GM23338 (cell line): ENCODE measurements around the gene HACE1. TPM values are rescaled to one million over a fixed set of nuclear protein-coding genes. Genes with fewer than 3 reads are reported as not detected.

Experiments used
- ATAC-seq: fragments of 200-7000 bp; cut with Tn5 transposase; 3 replicates; pipeline ENCODE4 v1.9.1; 2020
- DNase-seq: peaks from one replicate; pipeline ENCODE4 v3.0.0-alpha.2; 2015; ENCODE audit warnings: low spot score
- H2AFZ ChIP-seq: fragments of 200-600 bp; sonication (generic); 2 replicates; pipeline ENCODE4 v1.8.0; 2016; ENCODE audit warnings: antibody characterized with exemption, mild to moderate bottlenecking, moderate library complexity
- H3F3A ChIP-seq: fragments of 200-600 bp; sonication (generic); replicated peaks from 2 replicates; pipeline ENCODE4 v1.8.0; 2017; ENCODE audit warnings: antibody characterized with exemption, mixed run types, low read depth
- H3K27ac ChIP-seq: fragments of 200-600 bp; sonication (generic); 2 replicates; pipeline ENCODE4 v1.6.1; 2016; ENCODE audit warnings: low read depth
- H3K27me3 ChIP-seq: fragments of 200-600 bp; sonication (generic); 2 replicates; pipeline ENCODE4 v1.8.0; 2016; ENCODE audit warnings: mild to moderate bottlenecking, mixed run types, moderate library complexity; ENCODE audit not compliant: insufficient read depth
- H3K36me3 ChIP-seq: fragments of 200-600 bp; sonication (generic); 2 replicates; pipeline ENCODE4 v1.8.0; 2016; ENCODE audit warnings: mild to moderate bottlenecking; ENCODE audit not compliant: insufficient read depth
- H3K4me1 ChIP-seq: fragments of 200-600 bp; sonication (generic); 2 replicates; pipeline ENCODE4 v1.8.0; 2016; ENCODE audit warnings: mild to moderate bottlenecking, moderate library complexity; ENCODE audit not compliant: insufficient read depth
- H3K4me2 ChIP-seq: fragments of 200-600 bp; sonication (generic); 2 replicates; pipeline ENCODE4 v1.7.1; 2017; ENCODE audit warnings: mixed run types
- H3K4me3 ChIP-seq: fragments of 200-600 bp; sonication (generic); 2 replicates; pipeline ENCODE4 v1.6.1; 2016; ENCODE audit warnings: mixed run types
- H3K79me2 ChIP-seq: fragments of 200-600 bp; sonication (generic); replicated peaks from 2 replicates; pipeline ENCODE4 v1.8.0; 2017; ENCODE audit warnings: mild to moderate bottlenecking; ENCODE audit not compliant: insufficient read depth
- H3K9me2 ChIP-seq: fragments of 200-600 bp; sonication (generic); 2 replicates; pipeline ENCODE4 v1.8.0; 2017; ENCODE audit not compliant: insufficient read depth
- H4K20me1 ChIP-seq: fragments of 200-600 bp; sonication (generic); replicated peaks from 2 replicates; pipeline ENCODE4 v1.8.0; 2017; ENCODE audit warnings: mild to moderate bottlenecking; ENCODE audit not compliant: insufficient read depth
- H3K27ac Mint-ChIP-seq: 2 replicates; pipeline ENCODE4 v1.8.0; 2020; ENCODE audit warnings: inconsistent platforms, mild to moderate bottlenecking, moderate library complexity, mixed read lengths
- H3K27me3 Mint-ChIP-seq: 3 replicates; pipeline ENCODE4 v1.8.0; 2022; ENCODE audit warnings: low read depth, mild to moderate bottlenecking, moderate library complexity, mixed read lengths, inconsistent platforms; ENCODE audit not compliant: insufficient read depth, poor library complexity
- H3K36me3 Mint-ChIP-seq: 3 replicates; pipeline ENCODE4 v1.8.0; 2021; ENCODE audit warnings: low read depth, mild to moderate bottlenecking, inconsistent platforms, moderate library complexity, mixed read lengths
- H3K4me1 Mint-ChIP-seq: 3 replicates; pipeline ENCODE4 v1.8.0; 2020; ENCODE audit warnings: mild to moderate bottlenecking, inconsistent platforms, mixed read lengths
- H3K4me3 Mint-ChIP-seq: 3 replicates; pipeline ENCODE4 v1.8.0; 2021; ENCODE audit warnings: moderate library complexity, mild to moderate bottlenecking, inconsistent platforms, mixed read lengths
- H3K9me3 Mint-ChIP-seq: 3 replicates; pipeline ENCODE4 v1.8.0; 2020; ENCODE audit warnings: moderate library complexity, mild to moderate bottlenecking, inconsistent platforms, mixed read lengths
- CREB1 ChIP-seq: fragments of 250-450 bp; sonication (Bioruptor Pico); IDR thresholded peaks from 2 replicates; pipeline ENCODE4 v1.5.0; 2020; ENCODE audit warnings: low read depth, mild to moderate bottlenecking, moderate library complexity
- JUNB ChIP-seq: IDR thresholded peaks from one replicate; pipeline ENCODE4 v1.6.1; 2016; ENCODE audit warnings: antibody characterized with exemption; ENCODE audit not compliant: unreplicated experiment
- POLR2AphosphoS5 ChIP-seq: IDR thresholded peaks from 2 replicates; pipeline ENCODE4 v1.6.1; 2016; ENCODE audit warnings: antibody characterized with exemption, low read depth
- ZNF331 ChIP-seq: fragments of 250-450 bp; sonication (Bioruptor Pico); IDR thresholded peaks from 2 replicates; pipeline ENCODE4 v1.5.0; 2020; ENCODE audit warnings: low read depth, mild to moderate bottlenecking, moderate library complexity
- long read RNA-seq: library from polyadenylated mRNA; unstranded; transcript quantifications from one replicate; pipeline ENCODE4 v2.0.0, GENCODE V29; 2020; ENCODE audit not compliant: unreplicated experiment
- polyA plus RNA-seq: library from polyadenylated mRNA; unstranded; fragments of >200 nt; fragmentation: Nextera tagmentation; extraction: Ambion mirVana; gene quantifications from 2 replicates; pipeline ENCODE4 v1.2.1, GENCODE V29; 2016
- total RNA-seq: library from RNA; depleted of rRNA; stranded (reverse); fragments of >200 nt; shearing (Covaris generic); gene quantifications from 2 replicates; pipeline ENCODE4 v1.2.3, GENCODE V29; 2014; rRNA removed
- TF ChIP-seq, protein P1 (sequence below): IDR thresholded peaks from 2 replicates; pipeline ENCODE4 v1.6.1; 2016; ENCODE audit warnings: antibody characterized with exemption
- TF ChIP-seq, protein P2 (sequence below), 2 experiments: fragments of 200-600 bp in 1 of 2; sonication (generic) in 1 of 2; conservative IDR thresholded peaks; 2 replicates each; pipeline versions ENCODE4 v1.5.1 to v1.6.1; 2016 to 2017; ENCODE audit warnings: antibody characterized with exemption in 2 of 2, low read depth in 2 of 2, mild to moderate bottlenecking in 2 of 2, moderate library complexity in 1 of 2
- TF ChIP-seq, protein P3 (sequence below): fragments of 250-450 bp; sonication (Bioruptor Pico); IDR thresholded peaks from 2 replicates; pipeline ENCODE4 v1.5.0; 2020; ENCODE audit warnings: mild to moderate bottlenecking, moderate library complexity

The HACE1 gene, protein sequence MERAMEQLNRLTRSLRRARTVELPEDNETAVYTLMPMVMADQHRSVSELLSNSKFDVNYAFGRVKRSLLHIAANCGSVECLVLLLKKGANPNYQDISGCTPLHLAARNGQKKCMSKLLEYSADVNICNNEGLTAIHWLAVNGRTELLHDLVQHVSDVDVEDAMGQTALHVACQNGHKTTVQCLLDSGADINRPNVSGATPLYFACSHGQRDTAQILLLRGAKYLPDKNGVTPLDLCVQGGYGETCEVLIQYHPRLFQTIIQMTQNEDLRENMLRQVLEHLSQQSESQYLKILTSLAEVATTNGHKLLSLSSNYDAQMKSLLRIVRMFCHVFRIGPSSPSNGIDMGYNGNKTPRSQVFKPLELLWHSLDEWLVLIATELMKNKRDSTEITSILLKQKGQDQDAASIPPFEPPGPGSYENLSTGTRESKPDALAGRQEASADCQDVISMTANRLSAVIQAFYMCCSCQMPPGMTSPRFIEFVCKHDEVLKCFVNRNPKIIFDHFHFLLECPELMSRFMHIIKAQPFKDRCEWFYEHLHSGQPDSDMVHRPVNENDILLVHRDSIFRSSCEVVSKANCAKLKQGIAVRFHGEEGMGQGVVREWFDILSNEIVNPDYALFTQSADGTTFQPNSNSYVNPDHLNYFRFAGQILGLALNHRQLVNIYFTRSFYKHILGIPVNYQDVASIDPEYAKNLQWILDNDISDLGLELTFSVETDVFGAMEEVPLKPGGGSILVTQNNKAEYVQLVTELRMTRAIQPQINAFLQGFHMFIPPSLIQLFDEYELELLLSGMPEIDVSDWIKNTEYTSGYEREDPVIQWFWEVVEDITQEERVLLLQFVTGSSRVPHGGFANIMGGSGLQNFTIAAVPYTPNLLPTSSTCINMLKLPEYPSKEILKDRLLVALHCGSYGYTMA
- total RNA-seq, result 16.1 and 28.7 TPM in 2 replicates
- 8.6 and 9.1 TPM in 2 replicates for polyA plus RNA-seq
- long read RNA-seq, partial matches to known transcripts, result 1 of 3 reads
- long read RNA-seq, other reads (novel, unspliced or antisense), result 2 of 3 reads

DNA sequence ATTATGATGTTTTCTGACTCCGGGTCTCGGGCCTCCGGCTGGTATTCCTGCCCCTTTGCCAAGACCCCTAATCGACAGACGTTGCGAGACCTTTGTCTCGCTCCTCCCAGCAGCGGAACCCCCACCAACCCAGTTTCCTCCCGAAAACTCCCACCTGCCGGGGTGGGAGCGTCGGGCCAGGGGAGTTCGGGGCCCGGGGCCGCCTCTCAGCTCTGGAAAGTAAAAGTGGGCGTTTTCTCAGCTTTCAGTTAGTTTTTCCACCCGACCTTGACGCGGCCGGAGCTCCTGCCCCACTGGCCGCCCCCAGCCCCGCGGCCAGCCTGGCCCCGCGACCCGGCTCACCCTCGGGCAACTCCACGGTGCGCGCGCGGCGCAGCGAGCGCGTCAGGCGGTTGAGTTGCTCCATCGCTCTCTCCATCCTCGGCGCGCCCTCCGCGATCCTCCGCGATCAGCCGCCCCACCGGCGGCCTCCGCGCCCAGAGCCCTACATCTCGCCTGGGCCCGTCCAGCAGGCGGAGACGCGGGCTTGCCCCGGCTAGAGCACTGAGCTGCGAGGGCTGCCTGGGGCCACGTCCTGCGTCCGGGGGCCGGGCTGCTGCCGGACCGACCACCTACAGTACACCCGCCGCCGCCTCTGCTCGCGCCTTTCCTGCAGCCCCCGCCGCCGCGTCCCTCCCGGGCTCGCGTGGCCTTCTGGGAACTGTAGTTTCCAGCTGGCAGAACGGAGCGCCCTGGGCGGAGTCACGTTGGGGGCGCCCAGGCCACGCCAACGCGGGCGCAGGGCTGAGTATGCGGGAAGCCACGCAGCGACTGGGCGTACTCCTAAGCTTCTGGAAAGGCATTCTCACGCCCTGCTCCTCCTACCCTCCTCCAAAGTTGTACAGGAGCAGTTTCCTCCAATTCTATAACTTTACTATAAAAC is at the start of gene HACE1:
TSS of gene HACE1 (minus strand) at position 695 of the 922 bp plus-strand sequence. CDS start at position 418, 277 bp downstream.
- peak; percentile 97 for DNase-seq
- H3K79me2 ChIP-seq, result peaks cover 46% of the 10 kb centered on the region
- H3K36me3 Mint-ChIP-seq, result no peaks in the 10 kb centered on the region; the same call in 1 of the 3 replicates
- peaks cover 1% of the 10 kb centered on the region for H3K27me3 Mint-ChIP-seq
- H3K4me1 ChIP-seq, result peaks cover 5% of the 10 kb centered on the region; the same call in 1 of the 2 replicates
- peak within 1 kb of the TSS; percentile 98 for H3K4me3 Mint-ChIP-seq
- ATAC-seq, result peak; percentile 96
- H4K20me1 ChIP-seq, result peaks cover 6% of the 10 kb centered on the region; the same call in 1 of the 2 replicates
- H3K9me2 ChIP-seq, result no peaks in the 10 kb centered on the region
- peak within 1 kb of the TSS; percentile 90 for H2AFZ ChIP-seq
- no peaks in the 10 kb centered on the region for H3K36me3 ChIP-seq
- H3K4me2 ChIP-seq, result peak within 1 kb of the TSS; percentile 86
- H3K27me3 ChIP-seq, result no peaks in the 10 kb centered on the region
- peak within 1 kb of the TSS; percentile 92 for H3K27ac Mint-ChIP-seq
- no peaks in the 10 kb centered on the region for H3K9me3 Mint-ChIP-seq
- H3K27ac ChIP-seq, result no peak within 1 kb of the TSS
- H3K4me3 ChIP-seq, result peak within 1 kb of the TSS; percentile 81
- TF ChIP-seq, protein P1, sequence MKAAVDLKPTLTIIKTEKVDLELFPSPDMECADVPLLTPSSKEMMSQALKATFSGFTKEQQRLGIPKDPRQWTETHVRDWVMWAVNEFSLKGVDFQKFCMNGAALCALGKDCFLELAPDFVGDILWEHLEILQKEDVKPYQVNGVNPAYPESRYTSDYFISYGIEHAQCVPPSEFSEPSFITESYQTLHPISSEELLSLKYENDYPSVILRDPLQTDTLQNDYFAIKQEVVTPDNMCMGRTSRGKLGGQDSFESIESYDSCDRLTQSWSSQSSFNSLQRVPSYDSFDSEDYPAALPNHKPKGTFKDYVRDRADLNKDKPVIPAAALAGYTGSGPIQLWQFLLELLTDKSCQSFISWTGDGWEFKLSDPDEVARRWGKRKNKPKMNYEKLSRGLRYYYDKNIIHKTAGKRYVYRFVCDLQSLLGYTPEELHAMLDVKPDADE, result peak; percentile 89
- TF ChIP-seq POLR2AphosphoS5 (peak; percentile 95), CREB1 (CRISPR knock-in tag) (peak; percentile 70), ZNF331 (no peak), JUNB (no peak)
- TF ChIP-seq, protein P2, sequence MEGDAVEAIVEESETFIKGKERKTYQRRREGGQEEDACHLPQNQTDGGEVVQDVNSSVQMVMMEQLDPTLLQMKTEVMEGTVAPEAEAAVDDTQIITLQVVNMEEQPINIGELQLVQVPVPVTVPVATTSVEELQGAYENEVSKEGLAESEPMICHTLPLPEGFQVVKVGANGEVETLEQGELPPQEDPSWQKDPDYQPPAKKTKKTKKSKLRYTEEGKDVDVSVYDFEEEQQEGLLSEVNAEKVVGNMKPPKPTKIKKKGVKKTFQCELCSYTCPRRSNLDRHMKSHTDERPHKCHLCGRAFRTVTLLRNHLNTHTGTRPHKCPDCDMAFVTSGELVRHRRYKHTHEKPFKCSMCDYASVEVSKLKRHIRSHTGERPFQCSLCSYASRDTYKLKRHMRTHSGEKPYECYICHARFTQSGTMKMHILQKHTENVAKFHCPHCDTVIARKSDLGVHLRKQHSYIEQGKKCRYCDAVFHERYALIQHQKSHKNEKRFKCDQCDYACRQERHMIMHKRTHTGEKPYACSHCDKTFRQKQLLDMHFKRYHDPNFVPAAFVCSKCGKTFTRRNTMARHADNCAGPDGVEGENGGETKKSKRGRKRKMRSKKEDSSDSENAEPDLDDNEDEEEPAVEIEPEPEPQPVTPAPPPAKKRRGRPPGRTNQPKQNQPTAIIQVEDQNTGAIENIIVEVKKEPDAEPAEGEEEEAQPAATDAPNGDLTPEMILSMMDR (conservative IDR thresholded peaks at IDR 0.05; ENCODE audit: low read depth in 2 of 2), result peak in 1 of 2 experiments; percentile 3; a peak in 1 of 4 replicates
- TF ChIP-seq, protein P3, sequence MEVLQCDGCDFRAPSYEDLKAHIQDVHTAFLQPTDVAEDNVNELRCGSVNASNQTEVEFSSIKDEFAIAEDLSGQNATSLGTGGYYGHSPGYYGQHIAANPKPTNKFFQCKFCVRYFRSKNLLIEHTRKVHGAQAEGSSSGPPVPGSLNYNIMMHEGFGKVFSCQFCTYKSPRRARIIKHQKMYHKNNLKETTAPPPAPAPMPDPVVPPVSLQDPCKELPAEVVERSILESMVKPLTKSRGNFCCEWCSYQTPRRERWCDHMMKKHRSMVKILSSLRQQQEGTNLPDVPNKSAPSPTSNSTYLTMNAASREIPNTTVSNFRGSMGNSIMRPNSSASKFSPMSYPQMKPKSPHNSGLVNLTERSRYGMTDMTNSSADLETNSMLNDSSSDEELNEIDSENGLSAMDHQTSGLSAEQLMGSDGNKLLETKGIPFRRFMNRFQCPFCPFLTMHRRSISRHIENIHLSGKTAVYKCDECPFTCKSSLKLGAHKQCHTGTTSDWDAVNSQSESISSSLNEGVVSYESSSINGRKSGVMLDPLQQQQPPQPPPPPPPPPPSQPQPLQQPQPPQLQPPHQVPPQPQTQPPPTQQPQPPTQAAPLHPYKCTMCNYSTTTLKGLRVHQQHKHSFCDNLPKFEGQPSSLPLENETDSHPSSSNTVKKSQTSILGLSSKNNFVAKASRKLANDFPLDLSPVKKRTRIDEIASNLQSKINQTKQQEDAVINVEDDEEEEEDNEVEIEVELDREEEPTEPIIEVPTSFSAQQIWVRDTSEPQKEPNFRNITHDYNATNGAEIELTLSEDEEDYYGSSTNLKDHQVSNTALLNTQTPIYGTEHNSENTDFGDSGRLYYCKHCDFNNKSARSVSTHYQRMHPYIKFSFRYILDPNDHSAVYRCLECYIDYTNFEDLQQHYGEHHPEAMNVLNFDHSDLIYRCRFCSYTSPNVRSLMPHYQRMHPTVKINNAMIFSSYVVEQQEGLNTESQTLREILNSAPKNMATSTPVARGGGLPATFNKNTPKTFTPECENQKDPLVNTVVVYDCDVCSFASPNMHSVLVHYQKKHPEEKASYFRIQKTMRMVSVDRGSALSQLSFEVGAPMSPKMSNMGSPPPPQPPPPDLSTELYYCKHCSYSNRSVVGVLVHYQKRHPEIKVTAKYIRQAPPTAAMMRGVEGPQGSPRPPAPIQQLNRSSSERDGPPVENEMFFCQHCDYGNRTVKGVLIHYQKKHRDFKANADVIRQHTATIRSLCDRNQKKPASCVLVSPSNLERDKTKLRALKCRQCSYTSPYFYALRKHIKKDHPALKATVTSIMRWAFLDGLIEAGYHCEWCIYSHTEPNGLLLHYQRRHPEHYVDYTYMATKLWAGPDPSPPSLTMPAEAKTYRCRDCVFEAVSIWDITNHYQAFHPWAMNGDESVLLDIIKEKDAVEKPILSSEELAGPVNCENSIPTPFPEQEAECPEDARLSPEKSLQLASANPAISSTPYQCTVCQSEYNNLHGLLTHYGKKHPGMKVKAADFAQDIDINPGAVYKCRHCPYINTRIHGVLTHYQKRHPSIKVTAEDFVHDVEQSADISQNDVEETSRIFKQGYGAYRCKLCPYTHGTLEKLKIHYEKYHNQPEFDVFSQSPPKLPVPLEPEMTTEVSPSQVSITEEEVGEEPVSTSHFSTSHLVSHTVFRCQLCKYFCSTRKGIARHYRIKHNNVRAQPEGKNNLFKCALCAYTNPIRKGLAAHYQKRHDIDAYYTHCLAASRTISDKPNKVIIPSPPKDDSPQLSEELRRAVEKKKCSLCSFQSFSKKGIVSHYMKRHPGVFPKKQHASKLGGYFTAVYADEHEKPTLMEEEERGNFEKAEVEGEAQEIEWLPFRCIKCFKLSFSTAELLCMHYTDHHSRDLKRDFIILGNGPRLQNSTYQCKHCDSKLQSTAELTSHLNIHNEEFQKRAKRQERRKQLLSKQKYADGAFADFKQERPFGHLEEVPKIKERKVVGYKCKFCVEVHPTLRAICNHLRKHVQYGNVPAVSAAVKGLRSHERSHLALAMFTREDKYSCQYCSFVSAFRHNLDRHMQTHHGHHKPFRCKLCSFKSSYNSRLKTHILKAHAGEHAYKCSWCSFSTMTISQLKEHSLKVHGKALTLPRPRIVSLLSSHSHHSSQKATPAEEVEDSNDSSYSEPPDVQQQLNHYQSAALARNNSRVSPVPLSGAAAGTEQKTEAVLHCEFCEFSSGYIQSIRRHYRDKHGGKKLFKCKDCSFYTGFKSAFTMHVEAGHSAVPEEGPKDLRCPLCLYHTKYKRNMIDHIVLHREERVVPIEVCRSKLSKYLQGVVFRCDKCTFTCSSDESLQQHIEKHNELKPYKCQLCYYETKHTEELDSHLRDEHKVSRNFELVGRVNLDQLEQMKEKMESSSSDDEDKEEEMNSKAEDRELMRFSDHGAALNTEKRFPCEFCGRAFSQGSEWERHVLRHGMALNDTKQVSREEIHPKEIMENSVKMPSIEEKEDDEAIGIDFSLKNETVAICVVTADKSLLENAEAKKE (CRISPR knock-in tag), result no peak
- H3K4me1 Mint-ChIP-seq, result peaks cover 12% of the 10 kb centered on the region
- no peaks in the 10 kb centered on the region for H3F3A ChIP-seq
